ENCODE measurements around the gene ADAMTS18. TPM values are rescaled to one million over a fixed set of nuclear protein-coding genes. Genes with fewer than 3 reads are reported as not detected.

Gene ADAMTS18
- total RNA-seq, 1 donor from 2014 or later, result 7.9 TPM

- Mint-ChIP-seq H3K27me3 (peaks cover 17% of the 10 kb centered on the region), H3K36me3 (no peaks in the 10 kb centered on the region), H3K27ac (no peak overlapping the region), H3K4me3 (no peak overlapping the region), H3K9me3 (no peaks in the 10 kb centered on the region), H3K4me1 (ENCODE audit: unreplicated experiment) (peaks cover 12% of the 10 kb centered on the region)
- DNase-seq (ENCODE audit: extremely low spot score, unreplicated experiment), result no peak
- TF ChIP-seq CTCF (conservative IDR thresholded peaks at IDR 0.05), result no peak
These were observed 200.9 kb downstream of the ADAMTS18 start for GRCh38 chr16:77233799-77234519.

Other genes starting within 250 kb of the ADAMTS18 start
- 41.6 and 48.7 TPM in 2 replicates for gene MON1B, start 243.8 kb downstream of the ADAMTS18 start, total RNA-seq (ENCODE audit: low replicate concordance)
- gene SYCE1L, start 235.6 kb downstream of the ADAMTS18 start, total RNA-seq (ENCODE audit: low replicate concordance), result 12.4 and 20.0 TPM in 2 replicates